CD4-positive, alpha-beta T cell treated with Interleukin-2 at 100 ng/mL for 4 hours (primary cell): ENCODE measurements around the gene SDCCAG8.

Source experiments
- DNase-seq: peaks from one replicate; pipeline ENCODE4 v3.0.0-alpha.2; 2020; ENCODE audit warnings: low spot score

SDCCAG8 gene

GRCh38 chr1:243390162-243390791 is 134.4 kb downstream of the SDCCAG8 start:
- no peak for DNase-seq

- DNase-seq = no peak
Observed at GRCh38 chr1:243391355-243391754, 135.5 kb downstream of the SDCCAG8 start.

GRCh38 chr1:243393096-243393495 is 137.3 kb downstream of the SDCCAG8 start:
- no peak for DNase-seq

- DNase-seq = no peak
Observed at GRCh38 chr1:243394066-243394465, 138.2 kb downstream of the SDCCAG8 start.

- no peak for DNase-seq
Observed at GRCh38 chr1:243394601-243395464, 139.0 kb downstream of the SDCCAG8 start.

- no peak for DNase-seq
Observed at GRCh38 chr1:243396424-243396823, 140.6 kb downstream of the SDCCAG8 start.

GRCh38 chr1:243396876-243397275 is 141.0 kb downstream of the SDCCAG8 start:
- no peak for DNase-seq

GRCh38 chr1:243397613-243398321 is 141.9 kb downstream of the SDCCAG8 start:
- DNase-seq = no peak

- DNase-seq = no peak
Observed at GRCh38 chr1:243399561-243400155, 143.8 kb downstream of the SDCCAG8 start.

GRCh38 chr1:243402868-243403267 is 147.0 kb downstream of the SDCCAG8 start:
- DNase-seq = no peak

- DNase-seq = no peak
Observed at GRCh38 chr1:243406424-243406823, 150.6 kb downstream of the SDCCAG8 start.

GRCh38 chr1:243407284-243408018 is 151.6 kb downstream of the SDCCAG8 start:
- no peak for DNase-seq

GRCh38 chr1:243408479-243408878 is 152.6 kb downstream of the SDCCAG8 start:
- DNase-seq = no peak

- no peak for DNase-seq
Observed at GRCh38 chr1:243409284-243409683, 153.4 kb downstream of the SDCCAG8 start.

- DNase-seq = no peak
Observed at GRCh38 chr1:243411472-243411871, 155.6 kb downstream of the SDCCAG8 start.

GRCh38 chr1:243413431-243414151 is 157.8 kb downstream of the SDCCAG8 start:
- peak; percentile 15 for DNase-seq

- no peak for DNase-seq
Observed at GRCh38 chr1:243414152-243414494, 158.3 kb downstream of the SDCCAG8 start.

GRCh38 chr1:243415663-243416408 is 160.0 kb downstream of the SDCCAG8 start:
- DNase-seq = no peak

GRCh38 chr1:243416495-243416894 is 160.7 kb downstream of the SDCCAG8 start:
- no peak for DNase-seq
